Measurements from ENCODE around the gene OST4. TPM values are rescaled to one million over a fixed set of nuclear protein-coding genes. Genes with fewer than 3 reads are reported as not detected.
A peak's percentile ranks its signal among the peaks of the same experiment; 100 is the strongest.

OST4 gene
- total RNA-seq, 1 experiment from 2014 or later = 339 TPM

GRCh38 chr2:27094353-27094984, 23.0 kb upstream of the OST4 start:
- DNase-seq (ENCODE audit: low spot score) = no peak
- in situ Hi-C loops (cut with HindIII; ENCODE audit: low sequenced_read_pairs) = no loop called here

- no peak for DNase-seq (ENCODE audit: low spot score)
- in situ Hi-C loops (cut with HindIII; ENCODE audit: low sequenced_read_pairs) = no loop called here
Measured at GRCh38 chr2:27093430-27094352, 22.2 kb upstream of the OST4 start.

GRCh38 chr2:27092696-27093429, 21.4 kb upstream of the OST4 start:
- DNase-seq (ENCODE audit: low spot score) = no peak
- in situ Hi-C loops (cut with HindIII; ENCODE audit: low sequenced_read_pairs) = no loop called here

- in situ Hi-C loops (cut with HindIII; ENCODE audit: low sequenced_read_pairs) = no loop called here
Measured at GRCh38 chr2:27091746-27092695, 20.6 kb upstream of the OST4 start.

GRCh38 chr2:27089111-27089954, 17.9 kb upstream of the OST4 start:
- no peak for DNase-seq (ENCODE audit: low spot score)
- in situ Hi-C loops (cut with HindIII; ENCODE audit: low sequenced_read_pairs) = no loop called here

More at GRCh38 chr2:27091746-27092695, 20.6 kb upstream of the OST4 start:
- DNase-seq (ENCODE audit: low spot score) = no peak

GRCh38 chr2:27088634-27089033, 17.2 kb upstream of the OST4 start:
- no peak for DNase-seq (ENCODE audit: low spot score)
- in situ Hi-C loops (cut with HindIII; ENCODE audit: low sequenced_read_pairs) = no loop called here

GRCh38 chr2:27087823-27088410, 16.5 kb upstream of the OST4 start:
- in situ Hi-C loops (cut with HindIII; ENCODE audit: low sequenced_read_pairs) = no loop called here
- no peak for DNase-seq (ENCODE audit: low spot score)

- DNase-seq (ENCODE audit: low spot score) = peak; percentile 65
- in situ Hi-C loops (cut with HindIII; ENCODE audit: low sequenced_read_pairs) = no loop called here
Measured at GRCh38 chr2:27086724-27087593, 15.5 kb upstream of the OST4 start, which contains the start of gene KHK. KHK (plus strand) TSS chr2:27086772; CDS start chr2:27087260, 488 bp downstream.

GRCh38 chr2:27086090-27086723, 14.8 kb upstream of the OST4 start:
- peak; percentile 92 for DNase-seq (ENCODE audit: low spot score)
- in situ Hi-C loops (cut with HindIII; ENCODE audit: low sequenced_read_pairs) = no loop called here

- in situ Hi-C loops (cut with HindIII; ENCODE audit: low sequenced_read_pairs) = no loop called here
- peak; percentile 69 for DNase-seq (ENCODE audit: low spot score)
Measured at GRCh38 chr2:27085673-27086089, 14.2 kb upstream of the OST4 start.

GRCh38 chr2:27085062-27085672, 13.7 kb upstream of the OST4 start:
- DNase-seq (ENCODE audit: low spot score) = no peak
- in situ Hi-C loops (cut with HindIII; ENCODE audit: low sequenced_read_pairs) = no loop called here

GRCh38 chr2:27084297-27085061, 13.0 kb upstream of the OST4 start:
- in situ Hi-C loops (cut with HindIII; ENCODE audit: low sequenced_read_pairs) = no loop called here
- no peak for DNase-seq (ENCODE audit: low spot score)

- no peak for DNase-seq (ENCODE audit: low spot score)
- in situ Hi-C loops (cut with HindIII; ENCODE audit: low sequenced_read_pairs) = no loop called here
Measured at GRCh38 chr2:27083410-27084296, 12.2 kb upstream of the OST4 start.

- in situ Hi-C loops (cut with HindIII; ENCODE audit: low sequenced_read_pairs) = no loop called here
Measured at GRCh38 chr2:27082773-27083409, 11.4 kb upstream of the OST4 start.

More at GRCh38 chr2:27082773-27083409, 11.4 kb upstream of the OST4 start:
- DNase-seq (ENCODE audit: low spot score) = no peak

Data from G401 (cell line).